Pericardium fibroblast (primary cell): Measurements from ENCODE around the gene RUVBL1. TPM values are rescaled to one million over a fixed set of nuclear protein-coding genes. Genes with fewer than 3 reads are reported as not detected.

Experiments
- total RNA-seq: library from RNA; depleted of rRNA; stranded (reverse); fragments of >200 nt; gene quantifications from 2 replicates; pipeline ENCODE4 v1.2.3, GENCODE V29; 2015

The RUVBL1 gene
- total RNA-seq, result 32.3 and 39.3 TPM in 2 replicates

DNA sequence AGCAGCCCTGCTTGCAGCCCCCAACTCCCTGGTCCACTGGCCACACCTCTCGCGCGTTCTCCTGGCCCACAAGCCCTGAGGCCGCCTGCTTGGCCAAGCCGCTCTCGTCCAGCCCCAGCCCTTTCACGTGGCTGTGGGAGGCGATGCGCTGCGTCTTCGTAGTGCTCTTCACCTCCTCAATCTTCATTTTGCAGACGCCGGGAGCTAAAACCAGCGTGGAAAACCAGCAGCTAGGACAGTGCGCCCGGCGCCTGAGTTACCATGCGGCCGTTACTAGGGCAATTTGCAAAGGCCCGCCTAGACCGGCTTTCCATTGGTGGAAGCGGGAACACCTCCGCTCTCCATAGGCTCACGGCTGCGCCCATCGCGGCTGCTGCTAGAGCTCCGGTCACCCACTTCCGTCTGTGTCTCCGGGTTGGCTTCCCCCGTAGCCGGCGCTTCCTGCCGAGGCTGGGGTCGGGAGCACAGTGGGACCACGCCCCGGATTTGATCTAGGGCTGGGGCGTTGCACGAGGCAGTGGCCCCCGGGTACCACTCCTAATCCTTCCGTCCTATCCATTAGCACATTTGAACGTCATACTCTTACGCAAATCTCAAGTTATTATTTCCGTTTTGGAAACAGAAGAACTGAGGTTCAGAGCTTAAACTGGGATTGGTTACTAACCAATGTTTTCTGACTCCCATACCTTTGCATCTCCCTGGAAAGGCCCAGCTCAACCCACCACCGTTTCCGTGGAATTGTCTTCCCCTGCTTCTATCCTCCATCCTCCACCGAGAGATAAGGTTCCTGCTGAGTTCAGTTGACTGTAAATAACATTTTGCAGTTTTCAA, at the start of gene RUVBL1:
Gene RUVBL1 (minus strand): TSS at position 275 of the 831 bp plus-strand sequence. CDS start 88 bp downstream, at position 187.

DNA sequence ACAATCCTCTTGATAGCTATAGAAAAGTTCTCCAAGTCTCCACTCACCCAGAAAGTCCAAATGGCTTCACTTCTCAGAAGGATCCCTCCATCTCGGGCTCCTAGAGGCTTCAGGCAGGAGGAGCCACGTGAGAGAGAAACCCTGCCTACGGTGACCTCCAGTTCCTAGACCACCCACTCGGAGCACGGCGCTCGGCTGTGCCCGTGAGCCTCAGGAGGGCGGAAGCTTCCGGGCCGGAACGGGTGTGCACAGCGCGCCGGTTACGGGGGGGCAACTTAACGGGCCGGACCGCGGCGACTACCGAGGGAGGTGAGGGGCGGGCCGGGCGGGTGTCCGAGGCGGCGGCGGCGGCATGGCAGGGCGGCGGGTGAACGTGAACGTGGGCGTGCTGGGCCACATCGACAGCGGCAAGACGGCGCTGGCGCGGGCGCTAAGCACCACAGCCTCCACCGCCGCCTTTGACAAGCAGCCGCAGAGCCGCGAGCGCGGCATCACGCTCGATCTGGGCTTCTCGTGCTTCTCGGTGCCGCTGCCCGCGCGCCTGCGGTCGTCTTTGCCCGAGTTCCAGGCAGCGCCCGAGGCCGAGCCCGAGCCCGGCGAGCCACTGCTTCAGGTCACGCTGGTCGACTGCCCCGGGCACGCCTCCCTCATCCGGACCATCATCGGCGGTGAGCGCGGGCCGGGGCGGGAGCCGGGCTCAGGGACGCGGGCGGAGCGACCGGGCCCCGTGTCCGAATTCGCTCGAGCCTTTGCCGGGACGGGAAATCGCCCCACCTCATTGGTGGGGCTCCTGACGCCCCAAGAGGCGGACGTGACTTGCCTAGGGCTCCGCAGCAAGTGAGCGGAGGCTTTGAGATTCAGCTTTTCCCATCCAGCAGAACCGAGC, 29.8 kb upstream of the RUVBL1 start, which contains the start of gene EEFSEC:
Gene EEFSEC (plus strand): TSS at position 326 of the 886 bp plus-strand sequence. CDS start 27 bp downstream, at position 353.

DNA sequence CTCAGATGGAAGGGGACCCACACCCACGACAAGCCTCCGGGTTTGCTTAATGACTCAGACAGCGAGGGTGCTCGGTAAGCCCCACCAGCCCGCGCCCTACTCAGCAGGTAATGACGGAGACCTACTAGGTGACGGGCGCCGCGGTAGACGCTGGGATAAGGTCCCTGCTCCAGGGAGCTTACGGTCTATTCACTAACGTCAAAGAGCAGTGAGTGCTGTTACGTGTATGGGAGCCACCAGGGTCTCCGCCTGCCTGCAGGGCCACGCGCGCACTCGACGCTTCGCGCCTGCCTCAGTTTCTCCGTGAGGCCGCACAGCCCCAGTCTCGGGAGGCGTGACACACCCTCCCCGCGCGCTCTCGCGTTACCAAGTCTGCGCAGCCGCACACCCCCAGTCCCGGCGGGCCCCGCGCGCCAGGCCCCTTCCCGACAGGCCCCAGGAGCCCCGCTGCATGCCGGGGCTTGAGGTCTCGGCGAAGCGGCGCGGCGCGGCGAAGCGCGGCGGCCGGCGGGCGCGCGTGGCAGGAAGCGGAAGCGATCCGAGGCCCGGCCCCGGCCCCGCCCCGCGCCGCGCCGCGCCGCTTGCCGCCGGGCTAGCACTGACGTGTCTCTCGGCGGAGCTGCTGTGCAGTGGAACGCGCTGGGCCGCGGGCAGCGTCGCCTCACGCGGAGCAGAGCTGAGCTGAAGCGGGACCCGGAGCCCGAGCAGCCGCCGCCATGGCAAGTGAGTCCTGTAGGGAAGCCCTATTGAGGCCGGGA, 71.6 kb downstream of the RUVBL1 start, which contains the start of gene SEC61A1:
Gene SEC61A1 (plus strand): TSS at position 601 of the 758 bp plus-strand sequence. CDS start 116 bp downstream, at position 717.

Other genes starting within 250 kb of the RUVBL1 start
- not detected in 2 replicates for gene KBTBD12, start 208.6 kb downstream of the RUVBL1 start, total RNA-seq
- 263 and 318 TPM in 2 replicates for gene SEC61A1, start 71.4 kb downstream of the RUVBL1 start, total RNA-seq
- 11.1 and 15.4 TPM in 2 replicates for gene EEFSEC, start 29.7 kb upstream of the RUVBL1 start, total RNA-seq